GM12864 (cell line): Measurements from ENCODE around the gene LTB4R.

Experiments used
- DNase-seq: peaks from one replicate; pipeline ENCODE4 v3.0.0-alpha.2; 2011; ENCODE audit warnings: low read depth
- H3K4me3 ChIP-seq: 2 replicates; pipeline ENCODE4 v1.5.1; 2011; ENCODE audit warnings: mild to moderate bottlenecking, low read depth, low read length, control low read depth
- CTCF ChIP-seq: IDR thresholded peaks from 2 replicates; pipeline ENCODE4 v1.5.1; 2011; ENCODE audit warnings: low read depth, mild to moderate bottlenecking, moderate library complexity, low read length, control low read depth, inconsistent platforms; ENCODE audit errors: missing control alignments

The LTB4R gene

GRCh38 chr14:24315243-24315806, 4.0 kb downstream of the LTB4R start:
- no peak overlapping the region for H3K4me3 ChIP-seq
- no peak for TF ChIP-seq CTCF
- DNase-seq = no peak

- no peak for DNase-seq
- no peak overlapping the region for H3K4me3 ChIP-seq
- TF ChIP-seq CTCF = no peak
Measured at GRCh38 chr14:24315807-24316596, 4.7 kb downstream of the LTB4R start.

- no peak for DNase-seq
- TF ChIP-seq CTCF = no peak
- H3K4me3 ChIP-seq = no peak overlapping the region
Measured at GRCh38 chr14:24316597-24316950, 5.3 kb downstream of the LTB4R start.

GRCh38 chr14:24317141-24317928, 6.0 kb downstream of the LTB4R start:
- H3K4me3 ChIP-seq = no peak overlapping the region
- no peak for DNase-seq
- TF ChIP-seq CTCF = no peak

GRCh38 chr14:24321212-24321975, 10.1 kb downstream of the LTB4R start:
- no peak for DNase-seq
- TF ChIP-seq CTCF = no peak
- H3K4me3 ChIP-seq = no peak overlapping the region

- no peak for TF ChIP-seq CTCF
- DNase-seq = no peak
- H3K4me3 ChIP-seq = no peak overlapping the region
Measured at GRCh38 chr14:24322672-24323071, 11.4 kb downstream of the LTB4R start.
